NT2/D1 (cell line): ENCODE measurements around the gene LARP6.

Experiments
- SUZ12 ChIP-seq: IDR thresholded peaks from 2 replicates; pipeline ENCODE4 v1.6.1; 2011; ENCODE audit not compliant: insufficient read length, insufficient read depth; ENCODE audit errors: extremely low read depth
- YY1 ChIP-seq: IDR thresholded peaks from 2 replicates; pipeline ENCODE4 v1.6.1; 2011; ENCODE audit not compliant: insufficient read length, insufficient read depth
- ZNF274 ChIP-seq: IDR thresholded peaks from 2 replicates; pipeline ENCODE4 v1.6.1; 2011; ENCODE audit warnings: mild to moderate bottlenecking, low read depth, low read length

GRCh38 chr15:70794596-70795310 is 59.2 kb downstream of the LARP6 start:
- no peak for TF ChIP-seq ZNF274
- TF ChIP-seq YY1, result no peak
- TF ChIP-seq SUZ12, result no peak
